Thymus (tissue), 11 donors: ENCODE results near the gene EIF2B1. TPM values are rescaled to one million over a fixed set of nuclear protein-coding genes. Genes with fewer than 3 reads are reported as not detected.
A peak's percentile ranks its signal among the peaks of the same experiment; 100 is the strongest.

Source experiments
- DNase-seq, 9 donors: peaks; one replicate each; pipeline ENCODE4 v3.0.0-alpha.2; 2013; ENCODE audit warnings: low spot score in 9 of 9, low read depth in 6 of 9, missing footprints in 1 of 9
- H3K27ac ChIP-seq, 2 donors: one replicate each; pipeline ENCODE4 v1.5.1; 2013; ENCODE audit warnings: control low read depth in 1 of 2, low read depth in 1 of 2, low read length in 1 of 2, mild to moderate bottlenecking in 1 of 2, moderate library complexity in 1 of 2
- H3K27me3 ChIP-seq, 2 donors: one replicate each; pipeline ENCODE4 v1.5.1; 2013; ENCODE audit warnings: low read length in 1 of 2; ENCODE audit not compliant: control insufficient read depth in 2 of 2, insufficient read depth in 1 of 2
- H3K36me3 ChIP-seq, 2 donors: one replicate each; pipeline ENCODE4 v1.5.1; 2013; ENCODE audit warnings: low read length in 1 of 2, mild to moderate bottlenecking in 1 of 2, moderate library complexity in 1 of 2; ENCODE audit not compliant: control insufficient read depth in 2 of 2, insufficient read depth in 2 of 2
- H3K4me1 ChIP-seq, 2 donors: one replicate each; pipeline ENCODE4 v1.5.1; 2013; ENCODE audit warnings: low read length in 2 of 2; ENCODE audit not compliant: control insufficient read depth in 2 of 2, insufficient read depth in 2 of 2
- H3K4me3 ChIP-seq, 2 donors: one replicate each; pipeline ENCODE4 v1.5.1; 2013; ENCODE audit warnings: low read length in 2 of 2, control low read depth in 1 of 2, mild to moderate bottlenecking in 1 of 2
- H3K9me3 ChIP-seq, 2 donors: one replicate each; pipeline ENCODE4 v1.5.1; 2013; ENCODE audit warnings: low read length in 1 of 2, mild to moderate bottlenecking in 1 of 2; ENCODE audit not compliant: control insufficient read depth in 2 of 2, insufficient read depth in 1 of 2
- WGBS: extraction: QIAGEN DNeasy Blood & Tissue Kit; methylation state at CpG from one replicate; pipeline ENCODE4 v1.1.7; 2013; 5-methylcytosine and 5-hydroxymethylcytosine counted together
- polyA plus RNA-seq: library from polyadenylated mRNA; stranded (reverse); fragments of 200-250 nt; gene quantifications from one replicate; pipeline ENCODE4 v1.2.3, GENCODE V29; 2013
- total RNA-seq: library from RNA; stranded (reverse); fragments of 120-200 nt; gene quantifications from one replicate; pipeline ENCODE4 v1.2.4, GENCODE V29; 2013
- donor health status: healthy.

Gene EIF2B1
- total and polyA plus RNA-seq, 2 donors, result 37.1 to 39.6 TPM

DNA sequence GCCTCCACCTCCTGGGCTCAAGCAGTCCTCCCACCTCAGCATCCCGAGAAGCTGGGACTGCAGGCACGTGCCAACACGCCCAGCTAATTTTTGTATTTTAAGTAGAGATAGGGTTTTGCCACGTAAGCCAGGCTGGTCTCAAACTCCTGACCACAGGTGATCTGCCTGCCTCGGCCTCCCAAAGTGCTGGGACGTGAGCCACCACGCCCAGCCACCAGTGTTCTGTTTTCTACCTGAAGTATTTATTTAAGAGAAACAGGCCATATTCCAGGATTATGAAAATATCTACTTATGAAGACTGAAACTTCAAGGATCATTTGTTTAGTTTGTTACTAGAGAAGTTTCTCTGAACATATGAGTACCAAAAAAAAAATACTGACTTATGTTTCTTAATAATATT is 10.4 kb upstream of the EIF2B1 start:
- H3K27me3 ChIP-seq, result no peaks in the 10 kb centered on the region
- peaks cover 27 to 46% of the 10 kb centered on the region in 2 donors for H3K36me3 ChIP-seq
- no peak for DNase-seq
- H3K4me1 ChIP-seq, result no peaks in the 10 kb centered on the region
- 85% methylated on average over 7 of the region's 7 CpGs for WGBS
- no peak overlapping the region for H3K4me3 ChIP-seq
- no peaks in the 10 kb centered on the region for H3K9me3 ChIP-seq
- no peak overlapping the region for H3K27ac ChIP-seq

GRCh38 chr12:123634142-123634561 is 666 bp upstream of the EIF2B1 start:
- Histone ChIP-seq H3K9me3 (no peaks in the 10 kb centered on the region), H3K4me1 (peaks cover 8 to 15% of the 10 kb centered on the region in 2 donors), H3K27ac (peak overlapping the region in 1 of 2 donors; percentile 52), H3K4me3 (peak overlapping the region; percentile 75 to 90), H3K27me3 (no peaks in the 10 kb centered on the region), H3K36me3 (peaks cover 20 to 24% of the 10 kb centered on the region in 2 donors)
- DNase-seq, result no peak
- WGBS, result 14% methylated on average over 19 of the region's 19 CpGs

GRCh38 chr12:123621619-123622530 is 11.6 kb downstream of the EIF2B1 start:
- DNase-seq, result no peak
- no peak overlapping the region for H3K4me3 ChIP-seq
- H3K27ac ChIP-seq, result no peak overlapping the region
- H3K9me3 ChIP-seq, result no peaks in the 10 kb centered on the region
- no peaks in the 10 kb centered on the region for H3K27me3 ChIP-seq
- WGBS, result 96% methylated on average over 15 of the region's 15 CpGs
- H3K36me3 ChIP-seq, result peaks cover 64 to 95% of the 10 kb centered on the region in 2 donors
- peaks cover 0 to 2% of the 10 kb centered on the region in 2 donors for H3K4me1 ChIP-seq

DNA sequence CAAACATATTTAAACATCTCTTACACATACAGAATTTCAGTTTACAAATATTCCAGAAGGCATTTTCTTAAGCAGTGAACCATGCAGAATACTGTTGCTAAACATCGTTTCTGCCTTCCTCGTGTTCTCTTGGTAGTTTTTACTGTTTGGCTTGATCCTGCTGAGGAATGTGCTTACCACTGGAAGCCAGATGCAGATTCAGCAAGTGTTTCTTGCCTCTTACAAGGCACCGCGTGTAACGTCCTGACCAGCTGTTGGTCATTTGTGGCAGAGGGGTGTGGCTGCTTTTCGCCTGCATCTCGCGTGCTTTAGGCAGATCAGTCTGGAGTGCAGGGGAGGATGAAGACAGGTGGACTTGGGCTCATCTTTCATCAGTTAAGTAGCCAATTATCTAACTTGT is 12.4 kb downstream of the EIF2B1 start:
- DNase-seq, result no peak
- H3K4me1 ChIP-seq, result peaks cover 0 to 2% of the 10 kb centered on the region in 2 donors
- H3K9me3 ChIP-seq, result no peaks in the 10 kb centered on the region
- H3K36me3 ChIP-seq, result peaks cover 62 to 95% of the 10 kb centered on the region in 2 donors
- 93% methylated on average over 8 of the region's 8 CpGs for WGBS
- no peak overlapping the region for H3K4me3 ChIP-seq
- no peaks in the 10 kb centered on the region for H3K27me3 ChIP-seq
- no peak overlapping the region for H3K27ac ChIP-seq

DNA sequence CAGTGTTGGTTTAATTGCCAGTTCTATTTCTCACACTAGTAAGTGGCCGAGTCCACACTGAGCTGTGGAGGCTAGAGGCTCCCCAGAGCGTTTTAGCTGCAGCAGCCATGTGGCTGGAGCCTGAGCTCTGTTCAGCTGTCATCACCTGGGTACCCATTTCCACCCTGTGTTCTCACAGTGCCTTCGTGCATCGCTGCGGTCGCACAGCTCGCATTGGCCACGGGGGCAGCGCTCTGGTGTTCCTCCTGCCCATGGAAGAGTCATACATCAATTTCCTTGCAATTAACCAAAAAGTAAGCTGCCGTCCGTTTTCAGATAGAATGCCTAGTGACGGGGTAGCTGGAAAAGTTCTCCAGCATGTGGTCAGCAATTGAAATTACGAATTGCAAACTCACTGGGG is 15.9 kb downstream of the EIF2B1 start:
- 93% methylated on average over 13 of the region's 13 CpGs for WGBS
- no peak overlapping the region for H3K4me3 ChIP-seq
- no peak for DNase-seq
- H3K9me3 ChIP-seq, result no peaks in the 10 kb centered on the region
- peaks cover 62 to 94% of the 10 kb centered on the region in 2 donors for H3K36me3 ChIP-seq
- no peak overlapping the region for H3K27ac ChIP-seq
- H3K27me3 ChIP-seq, result no peaks in the 10 kb centered on the region
- H3K4me1 ChIP-seq, result peaks cover 0 to 2% of the 10 kb centered on the region in 2 donors

GRCh38 chr12:123617144-123617543 is 16.3 kb downstream of the EIF2B1 start:
- Histone ChIP-seq H3K36me3 (peaks cover 60 to 94% of the 10 kb centered on the region in 2 donors), H3K27me3 (no peaks in the 10 kb centered on the region), H3K4me3 (no peak overlapping the region), H3K4me1 (peaks cover 0 to 2% of the 10 kb centered on the region in 2 donors), H3K9me3 (no peaks in the 10 kb centered on the region), H3K27ac (no peak overlapping the region)
- WGBS, result 99% methylated on average over 3 of the region's 3 CpGs
- no peak for DNase-seq

DNA sequence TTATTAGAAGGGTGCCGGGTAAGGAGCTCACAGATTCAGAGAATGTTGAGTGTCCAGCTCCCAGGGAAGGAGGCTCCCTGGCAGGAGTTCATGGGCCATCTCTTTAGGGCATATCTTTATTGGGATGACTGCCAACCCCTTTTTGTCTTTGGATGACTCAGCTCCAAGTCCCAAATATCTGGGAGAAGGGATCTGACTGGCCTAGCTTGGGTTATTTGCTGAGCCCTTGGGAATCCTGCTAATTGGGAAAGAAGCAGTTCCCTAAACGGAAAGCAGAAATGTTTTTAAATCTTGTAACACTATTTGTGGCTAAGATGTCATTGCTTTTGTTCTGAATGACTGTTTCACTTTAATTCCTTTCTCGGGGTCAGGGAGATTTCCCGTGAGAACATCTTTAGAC is 19.0 kb downstream of the EIF2B1 start:
- peaks cover 0 to 2% of the 10 kb centered on the region in 2 donors for H3K4me1 ChIP-seq
- 96% methylated on average over 4 of the region's 4 CpGs for WGBS
- no peak overlapping the region for H3K27ac ChIP-seq
- no peaks in the 10 kb centered on the region for H3K9me3 ChIP-seq
- H3K4me3 ChIP-seq, result no peak overlapping the region
- no peaks in the 10 kb centered on the region for H3K27me3 ChIP-seq
- peaks cover 61 to 90% of the 10 kb centered on the region in 2 donors for H3K36me3 ChIP-seq
- no peak for DNase-seq

DNA sequence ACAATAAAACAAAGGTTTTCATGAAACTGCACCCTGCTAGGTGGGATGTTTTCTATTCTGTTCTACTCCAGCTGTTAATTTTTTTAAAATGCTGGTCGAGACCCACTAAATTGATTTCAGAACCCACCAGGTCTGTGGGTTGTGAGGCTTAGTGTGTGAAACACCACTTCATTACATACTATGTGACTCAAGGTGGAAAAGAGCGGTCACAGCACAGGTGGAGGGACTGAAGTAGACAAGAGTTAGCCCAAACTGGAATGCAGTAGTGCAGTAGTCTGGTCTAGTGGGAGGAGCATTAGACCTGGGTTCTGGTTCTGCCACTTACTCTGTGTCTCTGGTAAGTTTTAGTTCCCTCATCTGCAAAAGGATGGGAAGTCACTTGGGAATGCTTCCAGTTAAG is 19.4 kb downstream of the EIF2B1 start:
- no peak overlapping the region for H3K4me3 ChIP-seq
- peaks cover 62 to 90% of the 10 kb centered on the region in 2 donors for H3K36me3 ChIP-seq
- peaks cover 0 to 2% of the 10 kb centered on the region in 2 donors for H3K4me1 ChIP-seq
- 98% methylated on average over 2 of the region's 2 CpGs for WGBS
- H3K27me3 ChIP-seq, result no peaks in the 10 kb centered on the region
- H3K9me3 ChIP-seq, result no peaks in the 10 kb centered on the region
- H3K27ac ChIP-seq, result no peak overlapping the region
- DNase-seq, result no peak

GRCh38 chr12:123608182-123608581 is 25.3 kb downstream of the EIF2B1 start:
- H3K4me1 ChIP-seq, result peaks cover 0 to 7% of the 10 kb centered on the region in 2 donors
- H3K4me3 ChIP-seq, result no peak overlapping the region
- H3K36me3 ChIP-seq, result peaks cover 67 to 85% of the 10 kb centered on the region in 2 donors
- H3K27me3 ChIP-seq, result no peaks in the 10 kb centered on the region
- DNase-seq, result no peak
- no peaks in the 10 kb centered on the region for H3K9me3 ChIP-seq
- WGBS, result 99% methylated on average over 8 of the region's 8 CpGs
- H3K27ac ChIP-seq, result no peak overlapping the region
